ENCODE results near the gene SLC16A9.

SLC16A9 gene

GRCh38 chr10:59618666-59619065 lies 91.0 kb downstream of the SLC16A9 start:
- TF ChIP-seq ZNF175 (tag by site-specific recombination; IDR thresholded peaks at IDR 0.05): no peak
- TF ChIP-seq, protein P1, sequence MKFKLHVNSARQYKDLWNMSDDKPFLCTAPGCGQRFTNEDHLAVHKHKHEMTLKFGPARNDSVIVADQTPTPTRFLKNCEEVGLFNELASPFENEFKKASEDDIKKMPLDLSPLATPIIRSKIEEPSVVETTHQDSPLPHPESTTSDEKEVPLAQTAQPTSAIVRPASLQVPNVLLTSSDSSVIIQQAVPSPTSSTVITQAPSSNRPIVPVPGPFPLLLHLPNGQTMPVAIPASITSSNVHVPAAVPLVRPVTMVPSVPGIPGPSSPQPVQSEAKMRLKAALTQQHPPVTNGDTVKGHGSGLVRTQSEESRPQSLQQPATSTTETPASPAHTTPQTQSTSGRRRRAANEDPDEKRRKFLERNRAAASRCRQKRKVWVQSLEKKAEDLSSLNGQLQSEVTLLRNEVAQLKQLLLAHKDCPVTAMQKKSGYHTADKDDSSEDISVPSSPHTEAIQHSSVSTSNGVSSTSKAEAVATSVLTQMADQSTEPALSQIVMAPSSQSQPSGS (tag by site-specific recombination; IDR thresholded peaks at IDR 0.05; ENCODE audit: low read depth): no peak
- TF ChIP-seq ZNF654 (tag by site-specific recombination; IDR thresholded peaks at IDR 0.05; ENCODE audit: low read depth): no peak
- no peak for TF ChIP-seq ZBTB11 (tag by site-specific recombination; conservative IDR thresholded peaks at IDR 0.05; ENCODE audit: low read depth)
- TF ChIP-seq ZNF394 (tag by site-specific recombination; IDR thresholded peaks at IDR 0.05; ENCODE audit: borderline replicate concordance): no peak
- no peak for TF ChIP-seq KLF16 (tag by site-specific recombination; IDR thresholded peaks at IDR 0.05)
- no peak for TF ChIP-seq ZNF768 (tag by site-specific recombination; IDR thresholded peaks at IDR 0.05)
- TF ChIP-seq ZBTB44 (tag by site-specific recombination; IDR thresholded peaks at IDR 0.05): no peak
- no peak for TF ChIP-seq ZNF423 (tag by site-specific recombination; IDR thresholded peaks at IDR 0.05)
- TF ChIP-seq ZNF23 (tag by site-specific recombination; IDR thresholded peaks at IDR 0.05; ENCODE audit: borderline replicate concordance): no peak
- TF ChIP-seq, protein P2, sequence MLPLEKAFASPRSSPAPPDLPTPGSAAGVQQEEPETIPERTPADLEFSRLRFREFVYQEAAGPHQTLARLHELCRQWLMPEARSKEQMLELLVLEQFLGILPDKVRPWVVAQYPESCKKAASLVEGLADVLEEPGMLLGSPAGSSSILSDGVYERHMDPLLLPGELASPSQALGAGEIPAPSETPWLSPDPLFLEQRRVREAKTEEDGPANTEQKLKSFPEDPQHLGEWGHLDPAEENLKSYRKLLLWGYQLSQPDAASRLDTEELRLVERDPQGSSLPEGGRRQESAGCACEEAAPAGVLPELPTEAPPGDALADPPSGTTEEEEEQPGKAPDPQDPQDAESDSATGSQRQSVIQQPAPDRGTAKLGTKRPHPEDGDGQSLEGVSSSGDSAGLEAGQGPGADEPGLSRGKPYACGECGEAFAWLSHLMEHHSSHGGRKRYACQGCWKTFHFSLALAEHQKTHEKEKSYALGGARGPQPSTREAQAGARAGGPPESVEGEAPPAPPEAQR (tag by site-specific recombination; IDR thresholded peaks at IDR 0.05): no peak
- TF ChIP-seq SALL2 (tag by site-specific recombination; IDR thresholded peaks at IDR 0.05; ENCODE audit: borderline replicate concordance): no peak
- no peaks in the 10 kb centered on the region for H3K9me3 ChIP-seq (ENCODE audit: control insufficient read depth, insufficient read depth, low read depth, low read length)
- ChIA-PET POLR2A (no interaction called here), CTCF (interaction anchor here (0.6 to 1.0 kb wide), 3 partner anchors 9 to 453 kb away, joined by 3 to 5 read pairs (median 3); no protein-coding TSS in a partner anchor)
- H3K36me3 ChIP-seq (ENCODE audit: control insufficient read depth in 2 of 2, insufficient read depth in 1 of 2, low read length in 2 of 2): no peaks in the 10 kb centered on the region
- H3K4me1 ChIP-seq (ENCODE audit: control insufficient read depth, insufficient read depth, low read length): no peaks in the 10 kb centered on the region
- no peak overlapping the region for H3K4me3 ChIP-seq (ENCODE audit: low read depth, low read length)
- H3K27ac ChIP-seq (ENCODE audit: extremely low read depth, low read depth, low read length): no peak overlapping the region

- CTCF ChIA-PET: interaction anchor here (1.2 kb wide), 1 partner anchor 8 kb away, joined by 5 read pairs; no protein-coding TSS in a partner anchor
- Histone ChIP-seq H3K9me3 (ENCODE audit: control insufficient read depth, insufficient read depth, low read depth, low read length) (no peaks in the 10 kb centered on the region), H3K36me3 (ENCODE audit: control insufficient read depth in 2 of 2, insufficient read depth in 1 of 2, low read length in 2 of 2) (no peaks in the 10 kb centered on the region), H3K27ac (ENCODE audit: extremely low read depth, low read depth, low read length) (no peak overlapping the region), H3K4me1 (ENCODE audit: control insufficient read depth, insufficient read depth, low read length) (no peaks in the 10 kb centered on the region), H3K4me3 (ENCODE audit: low read depth, low read length) (no peak overlapping the region)
- POLR2A ChIA-PET: no interaction called here
- no peak for TF ChIP-seq ZNF830 (tag by site-specific recombination; IDR thresholded peaks at IDR 0.05; ENCODE audit: low read depth)
- TF ChIP-seq RBAK (tag by site-specific recombination; IDR thresholded peaks at IDR 0.05): no peak
- TF ChIP-seq, protein P3, sequence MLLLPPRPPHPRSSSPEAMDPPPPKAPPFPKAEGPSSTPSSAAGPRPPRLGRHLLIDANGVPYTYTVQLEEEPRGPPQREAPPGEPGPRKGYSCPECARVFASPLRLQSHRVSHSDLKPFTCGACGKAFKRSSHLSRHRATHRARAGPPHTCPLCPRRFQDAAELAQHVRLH (tag by site-specific recombination; IDR thresholded peaks at IDR 0.05): no peak
- TF ChIP-seq ZNF37A (tag by site-specific recombination; IDR thresholded peaks at IDR 0.05): no peak
Observed at GRCh38 chr10:59617996-59618395, 91.7 kb downstream of the SLC16A9 start.
